Loucy (cell line): Measurements from ENCODE around the gene PILRA.

Source experiments
- EZH2phosphoT487 ChIP-seq: fragments of 200-600 bp; IDR thresholded peaks from 2 replicates; pipeline ENCODE4 v1.6.1; 2018; ENCODE audit warnings: antibody characterized with exemption, mild to moderate bottlenecking, moderate library complexity, borderline replicate concordance
- TF ChIP-seq, protein P1 (sequence below): fragments of 200-600 bp; sonication (generic); conservative IDR thresholded peaks from 2 replicates; pipeline ENCODE4 v1.5.1; 2014; ENCODE audit warnings: mild to moderate bottlenecking, antibody characterized with exemption, low read length

DNA sequence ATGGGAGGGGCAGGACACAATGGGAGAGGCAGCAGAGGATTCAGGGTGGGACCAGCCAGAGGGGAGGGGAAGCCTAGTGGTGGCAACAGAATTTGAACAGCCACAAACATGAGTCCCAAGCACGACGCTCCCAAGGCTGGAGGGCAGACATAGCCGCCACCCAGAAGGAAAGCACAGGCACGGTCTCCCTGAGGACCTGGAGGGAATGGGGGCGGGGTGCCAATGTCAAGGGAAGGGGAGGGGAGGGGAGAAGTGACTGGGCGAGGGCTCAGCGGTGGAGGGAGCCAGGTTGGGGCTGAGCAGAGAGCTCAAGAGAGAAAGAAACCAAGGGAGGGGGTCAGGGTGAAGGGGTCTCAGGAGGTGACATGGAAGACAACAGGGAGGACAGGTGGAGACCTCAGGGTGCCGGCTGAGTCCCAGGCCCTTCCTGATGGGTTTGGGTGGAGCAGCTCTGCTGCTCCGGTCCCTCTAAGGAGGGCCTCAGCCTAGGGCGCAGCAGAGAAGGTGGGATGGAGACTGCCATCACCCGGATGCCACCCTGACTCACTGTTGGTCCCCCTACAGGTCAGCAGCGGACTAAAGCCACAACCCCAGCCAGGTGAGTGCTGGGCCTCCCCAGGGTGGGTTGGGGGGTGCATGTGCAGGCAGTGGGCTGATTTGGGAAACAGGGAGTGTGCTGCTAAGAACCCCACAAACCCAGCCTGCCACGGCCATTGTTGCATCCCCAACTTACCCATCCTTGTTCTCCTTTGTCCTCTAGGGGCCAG, 24.2 kb downstream of the PILRA start:
- TF ChIP-seq, protein P1, sequence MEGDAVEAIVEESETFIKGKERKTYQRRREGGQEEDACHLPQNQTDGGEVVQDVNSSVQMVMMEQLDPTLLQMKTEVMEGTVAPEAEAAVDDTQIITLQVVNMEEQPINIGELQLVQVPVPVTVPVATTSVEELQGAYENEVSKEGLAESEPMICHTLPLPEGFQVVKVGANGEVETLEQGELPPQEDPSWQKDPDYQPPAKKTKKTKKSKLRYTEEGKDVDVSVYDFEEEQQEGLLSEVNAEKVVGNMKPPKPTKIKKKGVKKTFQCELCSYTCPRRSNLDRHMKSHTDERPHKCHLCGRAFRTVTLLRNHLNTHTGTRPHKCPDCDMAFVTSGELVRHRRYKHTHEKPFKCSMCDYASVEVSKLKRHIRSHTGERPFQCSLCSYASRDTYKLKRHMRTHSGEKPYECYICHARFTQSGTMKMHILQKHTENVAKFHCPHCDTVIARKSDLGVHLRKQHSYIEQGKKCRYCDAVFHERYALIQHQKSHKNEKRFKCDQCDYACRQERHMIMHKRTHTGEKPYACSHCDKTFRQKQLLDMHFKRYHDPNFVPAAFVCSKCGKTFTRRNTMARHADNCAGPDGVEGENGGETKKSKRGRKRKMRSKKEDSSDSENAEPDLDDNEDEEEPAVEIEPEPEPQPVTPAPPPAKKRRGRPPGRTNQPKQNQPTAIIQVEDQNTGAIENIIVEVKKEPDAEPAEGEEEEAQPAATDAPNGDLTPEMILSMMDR, result no peak
- no peak for TF ChIP-seq EZH2phosphoT487
